GM19023 (cell line): ENCODE measurements around the gene LRRTM3.

Experiments used
- ATAC-seq: cut with Tn5 transposase; IDR thresholded peaks from one replicate; pipeline ENCODE4 v1.9.1; 2021; ENCODE audit warnings: mild to moderate bottlenecking, moderate library complexity; ENCODE audit not compliant: unreplicated experiment

The LRRTM3 gene

GRCh38 chr10:67112765-67113164 is 186.9 kb downstream of the LRRTM3 start:
- no peak for ATAC-seq

- no peak for ATAC-seq
These were observed 189.1 kb downstream of the LRRTM3 start for GRCh38 chr10:67114945-67115344.

- no peak for ATAC-seq
These were observed 190.1 kb downstream of the LRRTM3 start for GRCh38 chr10:67115972-67116371.

GRCh38 chr10:67119651-67120050 is 193.8 kb downstream of the LRRTM3 start:
- no peak for ATAC-seq

- no peak for ATAC-seq
These were observed 201.6 kb downstream of the LRRTM3 start for GRCh38 chr10:67127441-67127840.

DNA sequence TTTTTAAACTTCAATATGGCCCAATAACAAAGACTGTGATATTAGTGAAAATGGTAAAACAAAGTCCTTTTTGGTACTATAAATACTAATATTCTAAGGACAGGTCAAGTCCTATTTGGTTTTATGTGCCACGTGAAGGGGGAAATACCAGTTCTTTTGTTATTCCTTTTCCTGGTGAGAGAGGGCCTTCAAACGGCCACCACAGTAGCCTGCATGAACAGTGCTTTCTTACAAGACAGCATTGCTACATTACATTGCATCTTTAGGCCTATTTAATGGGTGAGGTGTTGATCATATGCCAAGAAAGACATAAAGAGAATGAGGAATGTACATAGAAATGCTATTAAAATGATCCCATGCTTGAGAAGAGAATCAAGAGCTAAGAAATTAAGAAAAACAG is 214.8 kb downstream of the LRRTM3 start:
- no peak for ATAC-seq

- no peak for ATAC-seq
These were observed 215.5 kb downstream of the LRRTM3 start for GRCh38 chr10:67141300-67141699.

GRCh38 chr10:67144530-67144929 is 218.7 kb downstream of the LRRTM3 start:
- ATAC-seq = no peak
